ENCODE data around the gene RAB11FIP4. TPM values are rescaled to one million over a fixed set of nuclear protein-coding genes. Genes with fewer than 3 reads are reported as not detected.

RAB11FIP4 gene
- total and polyA plus RNA-seq, 2 of the 13 experiments (the other 11 are each of a cell fraction or from before 2014, with no cell fraction given), result 28.0 to 89.3 TPM

- Histone ChIP-seq H3K36me3 (replicated peaks in 1 of 2; ENCODE audit: control insufficient read depth in 1 of 2, insufficient read depth in 2 of 2, low read length in 2 of 2) (no peaks in the 10 kb centered on the region), H3K9ac (ENCODE audit: insufficient read depth, low read depth, low read length) (no peak overlapping the region), H3K4me2 (ENCODE audit: low read depth, low read length) (no peak overlapping the region), H3K4me3 (replicated peaks in 1 of 3; ENCODE audit: insufficient read depth in 1 of 3, low read depth in 2 of 3, low read length in 3 of 3) (no peak overlapping the region), H3K4me1 (ENCODE audit: insufficient read depth, low read length) (peaks cover 43% of the 10 kb centered on the region), H4K20me1 (ENCODE audit: insufficient read depth, low read length) (no peaks in the 10 kb centered on the region), H3K9me3 (ENCODE audit: low read length) (no peaks in the 10 kb centered on the region), H3K27ac (ENCODE audit: extremely low read length, insufficient read depth, low read length) (no peak overlapping the region), H3K79me2 (ENCODE audit: insufficient read depth, low read length) (no peaks in the 10 kb centered on the region), H3K27me3 (ENCODE audit: control insufficient read depth in 1 of 2, insufficient read depth in 2 of 2, low read length in 2 of 2) (peaks cover 0 to 5% of the 10 kb centered on the region in 2 experiments; a peak in 2 of 5 replicates), H2AFZ (ENCODE audit: low read length) (no peak overlapping the region)
- in situ Hi-C loops (cut with HindIII; ENCODE audit: extremely low pct_ligation_motif_present, low pct_unique_long_range_greater_than_20kb), result no loop called here
- CTCF ChIA-PET (ENCODE audit: low intra/inter-chr PET ratio, low total read pairs), result no interaction called here
- DNase-seq (ENCODE audit: low spot score) (no peak), ATAC-seq (no peak), FAIRE-seq (no peak)
- 15% methylated on average over 6 of the region's 6 CpGs for WGBS (ENCODE audit: low lambda C conversion rate)
- POLR2A ChIA-PET, result no interaction called here
- BruUV-seq (replicated peaks), result no TSS peak
- TF ChIP-seq NR2C2 (CRISPR knock-in tag; IDR thresholded peaks at IDR 0.05; ENCODE audit: borderline replicate concordance) (no peak), ZSCAN22 (CRISPR knock-in tag; IDR thresholded peaks at IDR 0.05) (no peak), ZNF326 (CRISPR knock-in tag; IDR thresholded peaks at IDR 0.05; ENCODE audit: borderline replicate concordance) (no peak), PCBP2 (optimal IDR thresholded peaks at IDR 0.05; ENCODE audit: low read depth, low read length, poor library complexity, severe bottlenecking) (no peak), ZNF768 (CRISPR knock-in tag; IDR thresholded peaks at IDR 0.05) (no peak), ZNF232 (CRISPR knock-in tag; IDR thresholded peaks at IDR 0.05; ENCODE audit: borderline replicate concordance) (no peak), REL (CRISPR knock-in tag; conservative IDR thresholded peaks at IDR 0.05) (no peak), SCMH1 (CRISPR knock-in tag; IDR thresholded peaks at IDR 0.05; ENCODE audit: borderline replicate concordance) (no peak), DPF2 (CRISPR knock-in tag; IDR thresholded peaks at IDR 0.05; ENCODE audit: borderline replicate concordance, low read depth) (no peak)
- intact Hi-C loops (cut with micrococcal nuclease; ENCODE audit: unreplicated experiment), result no loop called here
Measured at GRCh38 chr17:31418773-31419350, 27.4 kb downstream of the RAB11FIP4 start.

GRCh38 chr17:31422443-31422842 lies 31.0 kb downstream of the RAB11FIP4 start:
- H3K4me2 ChIP-seq (ENCODE audit: low read depth, low read length), result no peak overlapping the region
- no peak overlapping the region for H2AFZ ChIP-seq (ENCODE audit: low read length)
- TF ChIP-seq PRDM10 (CRISPR knock-in tag; IDR thresholded peaks at IDR 0.05; ENCODE audit: low read depth), result no peak
- peak; percentile 88 for TF ChIP-seq ZNF160 (CRISPR knock-in tag; IDR thresholded peaks at IDR 0.05)
- no peaks in the 10 kb centered on the region for H3K36me3 ChIP-seq (replicated peaks in 1 of 2; ENCODE audit: control insufficient read depth in 1 of 2, insufficient read depth in 2 of 2, low read length in 2 of 2)
- in situ Hi-C loops (cut with HindIII; ENCODE audit: extremely low pct_ligation_motif_present, low pct_unique_long_range_greater_than_20kb) (no loop called here), intact Hi-C loops (cut with micrococcal nuclease; ENCODE audit: unreplicated experiment) (no loop called here)
- no TSS peak for BruUV-seq (replicated peaks)
- peaks cover 0 to 8% of the 10 kb centered on the region in 2 experiments; a peak in 3 of 5 replicates for H3K27me3 ChIP-seq (ENCODE audit: control insufficient read depth in 1 of 2, insufficient read depth in 2 of 2, low read length in 2 of 2)
- POLR2A ChIA-PET, result no interaction called here
- FAIRE-seq, result no peak
- no peaks in the 10 kb centered on the region for H3K79me2 ChIP-seq (ENCODE audit: insufficient read depth, low read length)
- ATAC-seq, result no peak
- H3K4me1 ChIP-seq (ENCODE audit: insufficient read depth, low read length), result peaks cover 36% of the 10 kb centered on the region
- no peak overlapping the region for H3K27ac ChIP-seq (ENCODE audit: extremely low read length, insufficient read depth, low read length)
- H3K9me3 ChIP-seq (ENCODE audit: low read length), result no peaks in the 10 kb centered on the region
- no peak overlapping the region for H3K4me3 ChIP-seq (replicated peaks in 1 of 3; ENCODE audit: insufficient read depth in 1 of 3, low read depth in 2 of 3, low read length in 3 of 3)
- H3K9ac ChIP-seq (ENCODE audit: insufficient read depth, low read depth, low read length), result no peak overlapping the region
- no peaks in the 10 kb centered on the region for H4K20me1 ChIP-seq (ENCODE audit: insufficient read depth, low read length)
- CTCF ChIA-PET (ENCODE audit: low intra/inter-chr PET ratio, low total read pairs), result no interaction called here
- DNase-seq (ENCODE audit: low spot score), result no peak
- 0% methylated on average over 3 of the region's 3 CpGs for WGBS (ENCODE audit: low lambda C conversion rate)

Data from HepG2 (cell line).